Tibial artery (tissue), 4 donors: ENCODE data around the gene LTBP2.
A peak's percentile ranks its signal among the peaks of the same experiment; 100 is the strongest.

Experiments
- DNase-seq, 2 donors: peaks; one replicate each; pipeline ENCODE4 v3.0.0-alpha.2; 2019
- H3K27ac ChIP-seq, 2 donors: fragments of 200-600 bp; sonication (generic) in 1 of 2; 1 replicate in 1 of 2; 2 replicates in 1 of 2; pipeline ENCODE4 v1.5.1; 2018 to 2019; ENCODE audit warnings: mild to moderate bottlenecking in 1 of 2
- H3K27me3 ChIP-seq, 2 donors: fragments of 200-600 bp; sonication (generic) in 1 of 2; one replicate each; pipeline versions ENCODE4 v1.5.1 to v1.6.0; 2016 to 2019
- H3K36me3 ChIP-seq, 3 donors: fragments of 200-600 bp; sonication (generic) in 2 of 3; one replicate each; pipeline ENCODE4 v1.5.1; 2016 to 2019; ENCODE audit warnings: mild to moderate bottlenecking in 2 of 3
- H3K4me1 ChIP-seq, 4 donors: fragments of 200-600 bp; sonication (generic) in 2 of 4; 1 replicate in 3 of 4; 2 replicates in 1 of 4; pipeline ENCODE4 v1.5.1; 2016 to 2019
- H3K4me3 ChIP-seq, 2 donors: fragments of 200-600 bp; sonication (generic) in 1 of 2; 1 replicate in 1 of 2; 2 replicates in 1 of 2; pipeline ENCODE4 v1.5.1; 2018 to 2019; ENCODE audit warnings: mild to moderate bottlenecking in 2 of 2
- H3K9me3 ChIP-seq, 3 donors: fragments of 200-600 bp; sonication (generic) in 1 of 3; one replicate each; pipeline ENCODE4 v1.5.1; 2016 to 2019
- CTCF ChIP-seq, 2 experiments: fragments of 200-600 bp in 1 of 2; fragments of 450-650 bp in 1 of 2; IDR thresholded peaks; one replicate each; pipeline ENCODE4 v1.5.1; 2017 to 2019; ENCODE audit warnings: antibody characterized with exemption in 2 of 2, mild to moderate bottlenecking in 1 of 2, moderate library complexity in 1 of 2
- intact Hi-C: fragments of 100-400 bp; cut with DNase I; formaldehyde crosslinking; loops from one replicate; pipeline ENCODE4 v1.15.0; 2023; ENCODE audit warnings: low total_unique reads

The LTBP2 gene

DNA sequence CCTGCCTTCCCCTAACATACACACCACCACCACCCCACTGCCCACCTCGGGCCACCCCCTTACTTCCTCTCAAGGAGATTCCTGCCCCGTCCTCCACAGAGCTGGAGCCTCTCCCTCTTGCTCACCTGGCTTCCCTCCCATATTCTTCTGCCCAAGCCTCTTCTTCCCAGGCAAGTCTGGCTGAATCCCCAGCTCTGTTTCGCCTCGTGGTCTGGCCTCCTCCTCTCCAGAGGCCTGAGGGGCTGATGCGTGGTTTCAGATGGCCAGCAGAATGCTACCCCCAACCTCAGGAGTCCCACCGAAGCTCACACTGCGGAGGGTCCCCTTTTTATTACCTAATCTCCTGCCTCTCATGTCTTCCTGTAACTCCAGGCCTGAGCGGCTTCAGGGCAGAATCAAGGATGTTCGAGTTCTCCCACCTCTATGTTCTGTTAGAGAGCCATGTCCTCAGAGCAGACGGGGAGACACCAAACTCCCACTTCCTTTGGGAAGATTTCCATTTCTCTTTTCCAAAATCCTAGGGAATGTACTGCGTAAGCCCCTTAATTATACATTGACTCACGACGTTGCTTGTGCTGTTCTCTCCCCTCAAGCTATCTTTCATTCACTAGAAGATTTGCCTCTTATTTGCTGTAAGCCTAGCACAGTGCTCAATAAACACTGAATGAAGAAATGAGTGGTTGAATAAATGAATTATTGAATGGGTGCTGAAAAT, 33.9 kb upstream of the LTBP2 start:
- DNase-seq = no peak
- no peak for TF ChIP-seq CTCF (IDR thresholded peaks at IDR 0.05)
- Histone ChIP-seq H3K27ac (peak overlapping the region; percentile 30 to 42), H3K4me1 (peaks cover 4 to 73% (median 48%) of the 10 kb centered on the region in 4 donors), H3K9me3 (no peaks in the 10 kb centered on the region), H3K27me3 (no peaks in the 10 kb centered on the region), H3K36me3 (no peaks in the 10 kb centered on the region), H3K4me3 (no peak overlapping the region)
- intact Hi-C loops = no loop called here

- Histone ChIP-seq H3K27me3 (no peaks in the 10 kb centered on the region), H3K36me3 (no peaks in the 10 kb centered on the region), H3K4me1 (peaks cover 4 to 78% (median 50%) of the 10 kb centered on the region in 4 donors), H3K27ac (peak overlapping the region; percentile 30 to 42), H3K4me3 (no peak overlapping the region), H3K9me3 (no peaks in the 10 kb centered on the region)
- TF ChIP-seq CTCF (IDR thresholded peaks at IDR 0.05) = no peak
- intact Hi-C loops = no loop called here
- DNase-seq = no peak
Measured at GRCh38 chr14:74645244-74645643, 33.2 kb upstream of the LTBP2 start.

DNA sequence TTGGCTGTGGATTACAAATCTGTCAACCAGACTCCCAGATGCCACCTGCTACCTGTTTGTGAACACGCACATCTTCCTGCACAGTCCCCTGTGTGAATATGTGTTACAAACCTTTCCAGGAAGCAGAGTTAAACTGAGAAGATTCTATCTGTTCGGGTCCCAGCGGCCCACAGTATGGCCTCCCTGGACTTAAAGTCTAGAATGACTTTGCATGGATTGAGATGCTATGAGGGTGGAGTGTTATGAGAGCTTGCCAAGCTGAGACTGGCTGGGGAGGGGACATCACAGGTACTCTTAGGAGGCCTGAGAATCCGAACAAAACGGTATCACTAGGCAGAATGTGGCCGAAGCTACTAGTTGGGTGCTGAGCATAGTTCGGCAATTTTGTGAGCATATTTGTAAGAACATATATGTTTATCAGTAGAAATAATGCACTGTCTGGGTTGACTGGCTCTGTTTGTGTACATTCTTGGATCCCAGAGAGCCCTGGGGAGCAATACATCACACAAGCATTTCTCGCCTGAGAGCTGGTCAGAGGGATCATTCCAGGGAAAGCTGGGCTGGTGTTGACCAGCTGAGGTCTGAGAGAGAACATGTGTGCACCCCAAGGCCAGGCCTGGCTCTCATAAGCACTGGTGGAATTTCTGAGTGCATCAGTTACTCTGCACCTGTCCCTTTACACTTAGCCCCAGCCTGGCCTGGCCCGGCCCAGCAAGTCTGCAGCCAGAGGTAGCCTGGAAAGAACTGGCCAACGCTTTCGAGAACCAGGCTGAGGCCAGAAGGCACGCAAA, 29.8 kb upstream of the LTBP2 start:
- H3K27me3 ChIP-seq = no peaks in the 10 kb centered on the region
- no peak for DNase-seq
- TF ChIP-seq CTCF (IDR thresholded peaks at IDR 0.05) = no peak
- peak overlapping the region; percentile 53 to 68 for H3K27ac ChIP-seq
- H3K4me1 ChIP-seq = peaks cover 0 to 70% (median 40%) of the 10 kb centered on the region in 4 donors
- intact Hi-C loops = no loop called here
- H3K9me3 ChIP-seq = no peaks in the 10 kb centered on the region
- no peak overlapping the region for H3K4me3 ChIP-seq
- no peaks in the 10 kb centered on the region for H3K36me3 ChIP-seq

DNA sequence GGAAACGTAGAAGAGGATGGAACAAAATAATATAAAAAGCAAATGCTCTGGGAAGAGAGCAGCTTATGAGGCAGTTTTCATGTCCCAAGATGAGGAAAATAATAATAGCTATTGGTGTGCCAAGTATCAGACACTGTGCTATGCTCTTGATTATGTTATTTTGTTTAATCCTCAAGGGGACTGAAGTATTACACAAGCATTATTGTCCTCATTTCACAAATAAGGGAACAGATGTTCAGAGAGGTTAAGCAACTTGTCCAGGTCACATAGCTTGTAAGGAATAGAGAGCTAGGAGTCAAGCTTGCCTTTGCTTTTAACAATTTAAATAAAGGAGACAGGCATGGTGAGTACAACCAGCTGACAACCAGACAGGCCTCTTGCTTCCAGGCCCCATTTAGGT, 26.9 kb upstream of the LTBP2 start:
- H3K36me3 ChIP-seq = no peaks in the 10 kb centered on the region
- no peak overlapping the region for H3K4me3 ChIP-seq
- peaks cover 0 to 58% (median 39%) of the 10 kb centered on the region in 4 donors for H3K4me1 ChIP-seq
- peak overlapping the region; percentile 48 to 64 for H3K27ac ChIP-seq
- intact Hi-C loops = no loop called here
- H3K9me3 ChIP-seq = no peaks in the 10 kb centered on the region
- no peak for DNase-seq
- TF ChIP-seq CTCF (IDR thresholded peaks at IDR 0.05) = no peak
- H3K27me3 ChIP-seq = no peaks in the 10 kb centered on the region

- H3K27me3 ChIP-seq = no peaks in the 10 kb centered on the region
- peaks cover 0 to 54% (median 39%) of the 10 kb centered on the region in 4 donors for H3K4me1 ChIP-seq
- peak overlapping the region; percentile 48 to 64 for H3K27ac ChIP-seq
- intact Hi-C loops = no loop called here
- H3K36me3 ChIP-seq = no peaks in the 10 kb centered on the region
- H3K9me3 ChIP-seq = no peaks in the 10 kb centered on the region
- H3K4me3 ChIP-seq = no peak overlapping the region
- DNase-seq = no peak
- no peak for TF ChIP-seq CTCF (IDR thresholded peaks at IDR 0.05)
Measured at GRCh38 chr14:74638066-74638465, 26.0 kb upstream of the LTBP2 start.
